T-cell (primary cell): ENCODE measurements around the gene NEK3. TPM values are rescaled to one million over a fixed set of nuclear protein-coding genes. Genes with fewer than 3 reads are reported as not detected.
"Not testable (repeated sequence)": the region's sequence is repeated elsewhere in the genome, so short reads cannot be mapped to it uniquely, and the experiment has no call there.

Experiments
- ATAC-seq, 4 experiments: fragments of 200-7000 bp in 3 of 4; fragments of 150-1000 bp in 1 of 4; cut with Tn5 transposase; replicated peaks in 1 of 4; 1 replicate in 3 of 4; 2 replicates in 1 of 4; pipeline ENCODE4 v1.10.0; 2021; ENCODE audit warnings: moderate library complexity in 3 of 4, mild to moderate bottlenecking in 2 of 4, moderate number of reproducible peaks in 1 of 4
- CTCF ChIA-PET, 2 donors: fragments of 300-600 bp; sonication (Branson Sonifier 250); formaldehyde crosslinking; loops; one replicate each; lab custom pipeline; 2022; ENCODE audit warnings: antibody characterized with exemption in 2 of 2; lab: Charles Lee
- POLR2A ChIA-PET, 2 donors: fragments of 300-600 bp; sonication (Branson Sonifier 250); formaldehyde crosslinking; loops; one replicate each; lab custom pipeline; 2022; ENCODE audit warnings: antibody characterized with exemption in 2 of 2; lab: Charles Lee
- DNase-seq, 35 experiments: peaks; one replicate each; pipeline versions ENCODE4 v3.0.0 to v3.0.0-alpha.2; 2013 to 2023
- H3K27ac ChIP-seq: one replicate; pipeline ENCODE4 v1.5.1; 2013; ENCODE audit warnings: low read length
- H3K27me3 ChIP-seq, 2 experiments: replicated peaks in 1 of 2; 1 replicate in 1 of 2; 2 replicates in 1 of 2; pipeline versions ENCODE4 v1.6.1 to v1.7.0; 2013; ENCODE audit warnings: low read length in 1 of 2, mixed read lengths in 1 of 2; ENCODE audit not compliant: control insufficient read depth in 2 of 2, insufficient read depth in 2 of 2; ENCODE audit errors: extremely low read depth in 1 of 2
- H3K36me3 ChIP-seq, 2 donors: 1 replicate in 1 of 2; 2 replicates in 1 of 2; pipeline versions ENCODE4 v1.6.1 to v1.7.0; 2013; ENCODE audit warnings: low read length in 1 of 2; ENCODE audit not compliant: control insufficient read depth in 2 of 2, insufficient read depth in 1 of 2; ENCODE audit errors: extremely low read depth in 1 of 2
- H3K4me1 ChIP-seq, 2 experiments: 1 replicate in 1 of 2; 2 replicates in 1 of 2; pipeline versions ENCODE4 v1.6.1 to v1.7.0; 2013; ENCODE audit warnings: low read length in 2 of 2, mixed read lengths in 1 of 2; ENCODE audit not compliant: insufficient read depth in 2 of 2, control insufficient read depth in 1 of 2; ENCODE audit errors: extremely low read depth in 1 of 2
- H3K4me3 ChIP-seq, 2 donors: 1 replicate in 1 of 2; 2 replicates in 1 of 2; pipeline versions ENCODE4 v1.5.1 to v1.7.0; 2013; ENCODE audit warnings: mild to moderate bottlenecking in 2 of 2, low read length in 1 of 2, moderate library complexity in 1 of 2; ENCODE audit not compliant: control insufficient read depth in 1 of 2; ENCODE audit errors: extremely low read depth in 1 of 2
- H3K9me3 ChIP-seq: 2 replicates; pipeline ENCODE4 v1.7.0; 2013
- H3K27ac Mint-ChIP-seq, 2 donors: one replicate each; pipeline ENCODE4 v1.8.0; 2020 to 2021; ENCODE audit warnings: mild to moderate bottlenecking in 2 of 2, mixed read lengths in 2 of 2
- H3K27me3 Mint-ChIP-seq, 2 donors: one replicate each; pipeline ENCODE4 v1.8.0; 2021 to 2022; ENCODE audit warnings: mixed read lengths in 2 of 2
- H3K36me3 Mint-ChIP-seq: one replicate; pipeline ENCODE4 v1.8.0; 2021; ENCODE audit warnings: mixed read lengths
- H3K4me1 Mint-ChIP-seq, 3 donors: one replicate each; pipeline ENCODE4 v1.8.0; 2020 to 2022; ENCODE audit warnings: mixed read lengths in 3 of 3, mild to moderate bottlenecking in 1 of 3
- H3K4me3 Mint-ChIP-seq, 3 donors: one replicate each; pipeline ENCODE4 v1.8.0; 2020 to 2022; ENCODE audit warnings: mild to moderate bottlenecking in 3 of 3, mixed read lengths in 3 of 3, moderate library complexity in 3 of 3
- H3K9me3 Mint-ChIP-seq, 3 donors: one replicate each; pipeline ENCODE4 v1.8.0; 2020 to 2022; ENCODE audit warnings: mixed read lengths in 3 of 3
- WGBS: methylation state at CpG from one replicate; pipeline ENCODE4 v1.1.5; 2013; ENCODE audit warnings: missing lambda C conversion rate; ENCODE audit not compliant: insufficient coverage; 5-methylcytosine and 5-hydroxymethylcytosine counted together
- total RNA-seq, 35 experiments: library from RNA in 6 of 35; stranded (reverse) in 6 of 35; fragments of 120-200 nt in 1 of 35; gene quantifications; one replicate each; pipeline versions ENCODE4 v1.2.1 to v1.2.4 and lab custom pipeline; 2013 to 2026

The NEK3 gene
- total RNA-seq, 5 donors from 2014 or later (not counting 1 experiment from before 2014, with no cell fraction given), result 2.8 to 7.9 (median 4.3) TPM

GRCh38 chr13:52202506-52202905 is 43.1 kb upstream of the NEK3 start:
- WGBS, result 76% methylated on average over 7 of the region's 7 CpGs
- H3K27ac ChIP-seq, H3K9me3 Mint-ChIP-seq, H3K4me3 ChIP-seq, H3K9me3 ChIP-seq, POLR2A ChIA-PET, DNase-seq, H3K4me1 ChIP-seq, ATAC-seq, H3K27me3 ChIP-seq, H3K36me3 Mint-ChIP-seq, H3K27ac Mint-ChIP-seq, H3K27me3 Mint-ChIP-seq, H3K4me3 Mint-ChIP-seq, H3K36me3 ChIP-seq: not testable (repeated sequence)
- H3K4me1 Mint-ChIP-seq, result peaks cover 6 to 11% (median 10%) of the 10 kb centered on the region in 3 donors
- CTCF ChIA-PET, result interaction anchor here (1.4 to 1.5 kb wide), 2 partner anchors 131 to 387 kb away, joined by 3 to 4 read pairs; no protein-coding TSS in a partner anchor

DNA sequence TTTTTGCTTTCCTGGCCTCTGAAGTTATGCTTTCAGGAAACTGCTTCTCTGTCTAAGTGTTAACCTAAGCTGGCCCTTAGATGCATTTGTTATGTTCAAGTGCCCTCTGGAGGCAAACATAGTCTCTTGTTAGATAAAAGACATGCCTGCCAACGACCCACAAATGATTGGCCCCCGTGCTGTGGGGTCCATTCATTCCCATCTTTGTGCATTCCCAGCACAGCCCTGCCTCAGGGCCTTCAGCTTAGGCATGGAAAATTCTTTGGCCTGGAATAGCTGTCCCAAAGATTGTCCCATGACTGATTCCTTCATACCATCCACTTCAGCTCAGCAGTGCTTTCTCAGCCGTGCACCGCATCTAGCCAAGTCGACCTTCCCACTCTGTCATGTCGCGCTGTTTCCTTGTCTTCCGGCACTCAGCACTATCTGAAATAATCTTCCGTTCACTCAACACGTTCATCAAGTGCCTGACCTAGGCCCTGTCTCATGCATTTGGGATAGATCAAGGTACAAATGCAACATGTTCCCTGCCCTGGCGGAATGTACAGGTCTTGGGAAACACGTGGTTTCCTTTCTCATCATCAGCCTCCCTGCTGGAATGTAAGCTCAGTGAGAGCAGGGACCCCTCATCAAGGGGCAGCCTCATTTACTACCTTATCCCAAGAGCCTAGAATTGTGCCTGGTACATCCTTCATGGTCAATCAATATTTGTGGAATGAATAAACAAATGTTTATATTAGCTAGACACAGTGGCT is 42.2 kb upstream of the NEK3 start:
- CTCF ChIA-PET, result interaction anchor here (0.7 to 1.5 kb wide), 3 partner anchors 62 to 386 kb away, joined by 3 to 4 read pairs (median 3); no protein-coding TSS in a partner anchor
- H3K9me3 Mint-ChIP-seq, H3K36me3 ChIP-seq, H3K27me3 ChIP-seq, H3K4me3 ChIP-seq, H3K27me3 Mint-ChIP-seq, H3K36me3 Mint-ChIP-seq, H3K4me1 ChIP-seq, H3K27ac Mint-ChIP-seq, H3K9me3 ChIP-seq, POLR2A ChIA-PET, H3K27ac ChIP-seq, H3K4me3 Mint-ChIP-seq: not testable (repeated sequence)
- H3K4me1 Mint-ChIP-seq, result peaks cover 6 to 11% (median 10%) of the 10 kb centered on the region in 3 donors
- ATAC-seq, result peak; percentile 73 to 93 (median 82)
- 67% methylated on average over 10 of the region's 12 CpGs for WGBS
- DNase-seq, result peak in 19 of 35 experiments; percentile 8 to 67 (median 17)

GRCh38 chr13:52195401-52195837 is 36.0 kb upstream of the NEK3 start:
- Histone ChIP-seq H3K27ac (peak overlapping the region; percentile 74), H3K4me3 (peak overlapping the region; percentile 87 to 94), H3K27me3 (no peaks in the 10 kb centered on the region), H3K36me3 (no peaks in the 10 kb centered on the region), H3K9me3 (no peaks in the 10 kb centered on the region), H3K4me1 (peaks cover 0 to 19% of the 10 kb centered on the region in 2 experiments)
- H3K4me3 Mint-ChIP-seq, result peak overlapping the region; percentile 97 to 99 (median 98)
- 18% methylated on average over 19 of the region's 34 CpGs for WGBS
- no peaks in the 10 kb centered on the region for H3K9me3 Mint-ChIP-seq
- CTCF ChIA-PET, result interaction anchor here in 1 of 2 donors (1.0 kb wide), 1 partner anchor 10 kb away, joined by 3 read pairs; no protein-coding TSS in a partner anchor
- peak; percentile 22 to 77 (median 41) for DNase-seq
- H3K4me1 Mint-ChIP-seq, result peaks cover 26 to 30% (median 30%) of the 10 kb centered on the region in 3 donors
- H3K36me3 Mint-ChIP-seq, result no peaks in the 10 kb centered on the region
- POLR2A ChIA-PET, result interaction anchor here (0.5 to 0.6 kb wide), 3 partner anchors 161 to 406 kb away, joined by 3 to 4 read pairs (median 3); no protein-coding TSS in a partner anchor
- peak overlapping the region; percentile 46 to 100 for H3K27ac Mint-ChIP-seq
- ATAC-seq, result peak; percentile 32 to 76 (median 54)
- H3K27me3 Mint-ChIP-seq, result no peaks in the 10 kb centered on the region

DNA sequence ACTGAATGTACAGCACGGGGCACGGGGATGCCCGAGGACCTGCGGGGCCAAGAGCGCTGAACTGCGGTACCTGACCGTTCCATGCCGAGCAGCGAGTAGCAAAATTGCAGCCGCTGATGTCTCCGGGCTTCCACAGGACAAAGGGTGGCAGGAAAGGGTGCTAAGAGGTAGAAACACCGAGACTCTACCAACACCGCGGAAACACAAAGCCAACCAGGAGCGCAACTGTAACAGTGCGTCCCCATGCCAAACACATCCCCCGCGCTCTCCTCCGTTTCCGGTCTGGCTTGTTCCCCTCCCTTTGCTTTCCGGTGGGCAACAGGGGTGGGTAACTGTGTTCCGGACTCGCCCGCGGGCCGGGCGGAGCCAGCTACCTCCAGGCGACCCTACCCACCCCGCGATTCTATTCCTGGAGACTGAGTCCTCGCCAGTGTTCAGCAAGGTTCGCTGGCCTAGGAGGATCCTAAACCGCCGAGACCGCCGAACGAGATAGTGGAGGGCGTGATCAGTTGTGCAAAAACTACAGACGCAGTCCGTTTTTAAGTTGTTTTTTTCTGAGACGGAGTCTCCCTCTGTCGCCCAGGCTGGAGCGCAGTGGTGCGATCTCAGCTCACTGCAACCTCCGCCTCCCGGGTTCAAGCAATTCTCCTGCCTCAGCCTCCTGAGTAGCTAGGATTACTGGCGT is 34.9 kb upstream of the NEK3 start:
- H3K4me3 ChIP-seq, result peak overlapping the region; percentile 87 to 94
- no peaks in the 10 kb centered on the region for H3K27me3 Mint-ChIP-seq
- ChIA-PET POLR2A (interaction anchor here (0.6 to 0.7 kb wide), 2 partner anchors 182 to 185 kb away, joined by 3 read pairs; no protein-coding TSS in a partner anchor), CTCF (interaction anchor here (0.6 to 1.4 kb wide), 5 partner anchors 11 to 580 kb away, joined by 3 to 5 read pairs (median 3); no protein-coding TSS in a partner anchor)
- no peaks in the 10 kb centered on the region for H3K9me3 ChIP-seq
- no peaks in the 10 kb centered on the region for H3K27me3 ChIP-seq
- peak overlapping the region; percentile 74 for H3K27ac ChIP-seq
- H3K36me3 Mint-ChIP-seq, result peaks cover 2% of the 10 kb centered on the region
- WGBS, result under 1% methylated on average over 39 of the region's 47 CpGs
- H3K9me3 Mint-ChIP-seq, result no peaks in the 10 kb centered on the region
- peak overlapping the region; percentile 97 to 99 (median 98) for H3K4me3 Mint-ChIP-seq
- peak overlapping the region; percentile 96 to 100 for H3K27ac Mint-ChIP-seq
- H3K4me1 ChIP-seq, result peaks cover 0 to 19% of the 10 kb centered on the region in 2 experiments
- ATAC-seq (peak; percentile 79 to 89 (median 84)), DNase-seq (peak; percentile 69 to 93 (median 81))
- peaks cover 30 to 41% (median 39%) of the 10 kb centered on the region in 3 donors for H3K4me1 Mint-ChIP-seq
- no peaks in the 10 kb centered on the region for H3K36me3 ChIP-seq

- Mint-ChIP-seq H3K4me1 (peaks cover 32 to 47% (median 41%) of the 10 kb centered on the region in 3 donors), H3K27ac (peak overlapping the region; percentile 96 to 100), H3K4me3 (peak overlapping the region; percentile 97 to 99 (median 98))
- H3K27me3 ChIP-seq, POLR2A ChIA-PET, H3K9me3 ChIP-seq, H3K36me3 ChIP-seq, H3K9me3 Mint-ChIP-seq, H3K27me3 Mint-ChIP-seq, H3K36me3 Mint-ChIP-seq: not testable (repeated sequence)
- peak in 3 of 4 experiments; percentile 2 to 39 (median 22) for ATAC-seq
- Histone ChIP-seq H3K4me1 (peaks cover 0 to 19% of the 10 kb centered on the region in 2 experiments), H3K4me3 (peak overlapping the region; percentile 87 to 94), H3K27ac (peak overlapping the region; percentile 74)
- CTCF ChIA-PET, result interaction anchor here (1.2 to 1.4 kb wide), 2 partner anchors 362 to 379 kb away, joined by 3 to 4 read pairs; no protein-coding TSS in a partner anchor
- WGBS, result 0% methylated on average over 9 of the region's 14 CpGs
- DNase-seq, result peak in 4 of 35 experiments; percentile 13 to 41 (median 18)
Observed at GRCh38 chr13:52193587-52194183, 34.3 kb upstream of the NEK3 start.
